ENCODE measurements around the gene FGFR3. TPM values are rescaled to one million over a fixed set of nuclear protein-coding genes. Genes with fewer than 3 reads are reported as not detected.

FGFR3 gene
- total and polyA plus RNA-seq, 2 of the 8 experiments (the other 6 are each of a cell fraction or from before 2014, with no cell fraction given), result 9.0 to 19.5 TPM

DNA sequence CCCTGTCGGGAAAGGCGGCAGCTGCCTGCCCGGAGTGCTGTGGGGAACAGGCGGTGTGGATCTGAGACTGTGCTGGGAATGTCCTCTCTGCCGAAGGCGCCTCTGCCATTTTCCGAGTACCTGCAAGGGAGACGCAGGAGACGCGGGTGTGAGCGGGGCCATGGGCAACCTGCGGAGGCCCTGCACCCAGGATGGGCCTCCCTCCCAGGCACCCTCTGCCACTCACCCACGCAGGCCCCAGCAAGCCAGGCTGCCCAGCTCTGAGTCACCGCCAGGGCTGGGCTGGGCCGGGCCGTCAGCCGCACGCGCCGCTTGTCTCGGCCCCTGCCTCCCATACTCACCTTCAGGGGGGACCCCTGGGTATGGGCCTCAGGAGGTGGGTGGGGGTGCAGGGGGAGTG lies 3.5 kb upstream of the FGFR3 start (continued):
- no peak for TF ChIP-seq CBX5 (IDR thresholded peaks at IDR 0.05; ENCODE audit: low read depth, low read length)
- no peak for TF ChIP-seq SP2 (IDR thresholded peaks at IDR 0.05; ENCODE audit: low read length)
- TF ChIP-seq EZH2 (IDR thresholded peaks at IDR 0.05; ENCODE audit: low read depth, low read length, severe bottlenecking), result no peak
- TF ChIP-seq KDM1A (IDR thresholded peaks at IDR 0.05; ENCODE audit: borderline replicate concordance, low read length), result no peak
- no peak for TF ChIP-seq SIX5 (IDR thresholded peaks at IDR 0.05; ENCODE audit: low read depth, low read length)
- no peak for TF ChIP-seq TAF1 (IDR thresholded peaks at IDR 0.05; ENCODE audit: low read depth, low read length)

Data from H1 (cell line).